ENCODE results near the gene ZNF521.

DNA sequence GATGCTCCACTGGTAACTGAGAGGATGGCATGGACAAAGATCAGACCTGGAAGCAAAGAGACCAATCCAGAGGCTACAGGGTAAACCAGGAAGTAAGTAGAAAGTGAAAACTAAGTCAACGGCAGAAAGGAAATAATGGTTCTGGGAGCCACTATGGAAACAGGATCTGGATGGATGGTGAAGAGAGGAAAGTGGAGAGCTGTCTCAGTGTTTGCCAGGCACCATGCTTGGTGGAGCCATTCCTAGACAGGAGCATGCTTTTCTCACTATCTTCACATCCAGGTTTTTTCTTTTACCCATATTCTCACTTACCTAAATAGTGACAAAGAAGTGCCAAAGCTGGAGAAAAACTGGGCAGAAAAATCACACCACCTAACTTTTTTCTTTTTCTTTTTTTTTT lies 22.2 kb downstream of the ZNF521 start:
- TF ChIP-seq, protein P1, sequence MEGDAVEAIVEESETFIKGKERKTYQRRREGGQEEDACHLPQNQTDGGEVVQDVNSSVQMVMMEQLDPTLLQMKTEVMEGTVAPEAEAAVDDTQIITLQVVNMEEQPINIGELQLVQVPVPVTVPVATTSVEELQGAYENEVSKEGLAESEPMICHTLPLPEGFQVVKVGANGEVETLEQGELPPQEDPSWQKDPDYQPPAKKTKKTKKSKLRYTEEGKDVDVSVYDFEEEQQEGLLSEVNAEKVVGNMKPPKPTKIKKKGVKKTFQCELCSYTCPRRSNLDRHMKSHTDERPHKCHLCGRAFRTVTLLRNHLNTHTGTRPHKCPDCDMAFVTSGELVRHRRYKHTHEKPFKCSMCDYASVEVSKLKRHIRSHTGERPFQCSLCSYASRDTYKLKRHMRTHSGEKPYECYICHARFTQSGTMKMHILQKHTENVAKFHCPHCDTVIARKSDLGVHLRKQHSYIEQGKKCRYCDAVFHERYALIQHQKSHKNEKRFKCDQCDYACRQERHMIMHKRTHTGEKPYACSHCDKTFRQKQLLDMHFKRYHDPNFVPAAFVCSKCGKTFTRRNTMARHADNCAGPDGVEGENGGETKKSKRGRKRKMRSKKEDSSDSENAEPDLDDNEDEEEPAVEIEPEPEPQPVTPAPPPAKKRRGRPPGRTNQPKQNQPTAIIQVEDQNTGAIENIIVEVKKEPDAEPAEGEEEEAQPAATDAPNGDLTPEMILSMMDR (conservative IDR thresholded peaks at IDR 0.05; ENCODE audit: low read depth in 2 of 2) = no peak
- TF ChIP-seq POLR2AphosphoS5 (IDR thresholded peaks at IDR 0.05; ENCODE audit: low read depth) (no peak), EZH2 (IDR thresholded peaks at IDR 0.05; ENCODE audit: low read depth, unreplicated experiment) (no peak), EZH2phosphoT487 (IDR thresholded peaks at IDR 0.05; ENCODE audit: unreplicated experiment) (no peak)

Measured in GM23338 (cell line).